Activated CD4-positive, alpha-beta T cell treated with anti-CD3 and anti-CD28 coated beads, Interleukin-2, amount 50 U/mL, for 16 hours (primary cell): ENCODE data around the gene KLC4.
"Not testable (repeated sequence)": the region's sequence is repeated elsewhere in the genome, so short reads cannot be mapped to it uniquely, and the experiment has no call there.

Experiments used
- DNase-seq: peaks from one replicate; pipeline ENCODE4 v3.0.0-alpha.2; 2020

KLC4 gene

DNA sequence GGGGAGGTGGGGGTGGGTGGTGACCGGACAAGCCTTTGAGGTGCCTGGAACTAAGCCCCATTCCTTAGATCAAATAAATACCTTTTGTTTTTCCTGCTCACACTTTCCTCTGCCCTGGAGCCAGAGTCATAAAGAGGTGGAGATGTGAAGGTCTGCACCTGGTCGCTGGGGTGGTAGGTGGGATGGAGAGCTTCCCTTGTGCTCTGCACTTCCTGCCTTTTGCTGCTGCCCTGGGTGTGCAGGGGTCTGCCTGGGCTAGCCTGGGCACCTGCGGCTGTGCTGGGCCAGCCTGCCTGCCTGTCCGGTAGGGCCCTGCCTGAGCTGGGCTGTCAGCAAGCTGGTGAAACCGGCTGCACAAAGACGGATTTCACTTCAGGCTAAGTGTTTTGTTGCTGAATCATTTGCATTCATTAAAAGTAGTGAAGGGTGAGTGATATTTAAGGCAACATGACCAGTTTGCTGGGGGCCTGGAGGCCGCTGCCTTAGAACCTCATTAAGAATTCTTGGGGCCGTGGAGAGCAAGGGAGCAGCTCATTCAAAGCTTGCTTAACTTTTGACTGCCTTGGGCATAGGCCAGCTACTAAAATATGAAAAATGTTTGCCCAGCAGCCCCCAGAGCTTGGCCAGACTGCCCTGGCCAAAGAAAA is 37.1 kb downstream of the KLC4 start:
- no peak for DNase-seq

- DNase-seq = no peak
These were observed 37.7 kb downstream of the KLC4 start for GRCh38 chr6:43097098-43097489.

- DNase-seq = no peak
These were observed 38.1 kb downstream of the KLC4 start for GRCh38 chr6:43097502-43097901.

GRCh38 chr6:43101497-43101896 is 42.1 kb downstream of the KLC4 start:
- no peak for DNase-seq

DNA sequence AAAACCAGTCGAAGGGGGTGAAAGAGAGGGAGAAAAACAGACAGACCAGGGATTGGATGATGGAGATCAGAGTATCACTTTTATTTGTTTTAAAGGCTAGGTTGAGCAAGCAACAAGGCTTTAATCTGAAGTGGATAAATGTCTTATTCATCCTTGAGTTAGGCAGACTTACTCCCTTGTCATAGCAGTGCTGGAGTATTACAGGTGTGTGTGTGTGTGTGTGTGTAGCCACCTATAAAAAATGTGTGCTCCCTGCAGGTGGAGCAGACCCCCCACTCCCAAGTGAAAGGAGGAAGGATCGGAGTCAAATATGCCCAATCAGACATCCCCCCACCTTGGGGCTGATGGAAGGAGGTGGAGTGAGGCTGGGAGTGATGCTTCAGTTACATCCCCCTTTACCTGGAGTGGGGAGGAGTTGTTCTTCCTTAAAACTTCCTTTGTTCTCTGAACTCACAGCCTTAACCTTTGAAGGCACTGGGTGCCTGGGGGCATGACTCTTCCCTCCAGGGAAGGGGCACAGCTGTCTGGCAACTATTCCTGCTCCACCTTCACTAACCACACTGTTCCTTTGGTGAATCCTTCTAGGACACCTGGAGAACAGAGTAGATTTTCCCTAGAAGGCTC is 43.9 kb downstream of the KLC4 start:
- DNase-seq = no peak

- no peak for DNase-seq
These were observed 46.2 kb downstream of the KLC4 start for GRCh38 chr6:43105538-43106222.

DNA sequence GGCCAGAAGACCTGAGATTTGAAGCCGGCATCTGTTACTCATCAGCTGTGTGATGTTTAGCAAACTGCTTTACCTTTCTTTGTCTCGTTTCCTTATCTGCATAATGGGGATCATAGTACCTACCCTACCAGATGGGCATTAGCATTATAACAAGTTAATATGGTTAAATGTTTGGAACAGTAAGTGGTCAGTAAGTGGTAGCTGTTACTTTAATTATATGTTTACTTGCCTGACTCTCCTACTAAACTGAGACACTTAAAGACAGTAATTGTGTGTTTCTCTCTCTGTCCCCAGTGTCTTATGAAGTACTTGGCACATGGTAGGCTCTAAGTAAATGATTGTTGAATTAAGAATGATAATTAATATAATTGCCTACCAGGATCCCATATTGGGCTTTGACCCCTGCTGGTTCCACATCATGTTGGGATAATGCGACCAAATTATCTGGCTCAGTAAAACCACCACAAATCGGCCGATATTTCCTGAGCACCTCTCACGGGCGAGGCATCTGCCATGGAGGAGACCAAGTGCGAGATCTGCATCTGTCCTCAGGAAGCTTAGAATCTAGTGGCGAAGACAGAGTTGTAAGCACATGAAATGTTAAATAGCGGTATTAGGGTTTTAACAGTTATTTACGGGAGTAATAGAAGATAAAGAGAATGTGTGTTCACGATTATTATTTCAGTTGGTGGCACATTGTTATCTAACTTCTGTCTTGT is 48.1 kb downstream of the KLC4 start:
- no peak for DNase-seq

DNA sequence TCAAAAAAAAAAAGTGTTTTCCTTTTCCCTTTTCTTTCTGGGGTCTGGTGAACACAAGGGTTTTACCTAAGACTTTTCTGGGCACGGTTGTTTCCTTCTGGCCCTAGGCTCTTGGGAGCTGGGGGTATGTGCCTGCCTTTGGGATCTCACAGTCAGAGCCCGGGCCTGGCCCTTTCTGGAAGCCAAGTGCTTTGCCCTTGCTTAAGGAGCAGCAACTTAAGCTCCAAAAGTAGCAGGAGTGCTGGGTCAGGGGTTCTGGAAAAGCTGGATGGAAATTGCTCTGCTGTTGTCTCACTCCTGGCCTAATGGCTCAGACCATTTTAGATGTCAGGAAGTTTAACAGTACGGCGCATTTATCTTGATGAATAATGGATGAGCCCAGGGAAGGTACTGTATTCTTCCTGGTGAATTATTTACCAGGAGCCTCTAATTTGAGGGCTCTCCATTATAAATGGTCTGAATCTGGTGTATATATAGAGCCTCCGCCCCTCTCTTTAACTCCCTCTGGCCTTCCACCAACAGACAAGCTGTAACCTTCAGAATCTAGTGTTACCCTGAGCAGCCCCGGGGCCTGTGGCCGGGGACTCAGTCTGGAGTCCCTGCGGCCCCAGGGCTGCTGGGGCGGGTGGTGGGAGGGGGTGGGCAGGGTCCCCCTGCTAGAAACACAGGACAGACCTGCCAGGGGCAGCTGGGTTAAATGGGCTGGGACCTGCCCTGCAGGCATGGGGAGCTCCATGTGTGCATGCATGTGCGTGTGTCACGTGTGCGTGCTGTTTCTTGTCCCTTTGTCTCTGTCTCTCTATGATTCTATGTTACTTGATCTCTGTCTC is 54.2 kb downstream of the KLC4 start:
- no peak for DNase-seq

- no peak for DNase-seq
These were observed 55.9 kb downstream of the KLC4 start for GRCh38 chr6:43115365-43115764.

- not testable (repeated sequence) for DNase-seq
These were observed 58.0 kb downstream of the KLC4 start for GRCh38 chr6:43117466-43117865.

- DNase-seq = no peak
These were observed 60.1 kb downstream of the KLC4 start for GRCh38 chr6:43119482-43119881.

DNA sequence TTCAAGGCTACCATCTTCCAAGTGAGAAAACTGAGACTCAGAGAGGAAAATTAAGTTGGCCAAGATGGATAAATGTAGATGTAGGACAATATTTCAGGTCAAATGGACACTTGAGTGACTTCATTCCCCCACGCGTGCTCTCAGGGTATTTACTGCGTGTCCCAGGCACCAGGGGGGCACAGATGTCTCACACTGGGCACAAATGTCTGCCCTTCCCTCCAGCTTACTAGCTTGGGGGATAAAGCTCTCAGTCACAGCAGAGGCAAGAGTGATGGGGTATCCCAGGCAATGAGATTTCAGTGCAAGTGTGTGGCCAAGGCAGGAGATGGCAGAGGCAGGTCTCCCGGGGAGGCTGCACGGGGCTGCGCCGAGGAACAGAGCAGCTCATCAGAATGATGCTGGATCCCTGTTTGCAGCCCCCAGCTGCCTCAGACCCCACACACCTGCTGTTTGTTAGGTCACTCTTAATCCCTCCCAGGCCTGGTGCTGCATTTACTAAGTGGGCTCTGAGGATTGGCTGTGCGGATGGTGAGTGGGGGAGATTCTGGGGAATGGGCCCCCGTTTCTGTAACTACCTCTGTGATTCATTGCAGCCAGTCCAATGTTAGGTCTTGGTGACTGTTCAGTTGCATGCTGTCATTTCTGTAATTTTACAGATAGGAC is 60.8 kb downstream of the KLC4 start:
- no peak for DNase-seq

DNA sequence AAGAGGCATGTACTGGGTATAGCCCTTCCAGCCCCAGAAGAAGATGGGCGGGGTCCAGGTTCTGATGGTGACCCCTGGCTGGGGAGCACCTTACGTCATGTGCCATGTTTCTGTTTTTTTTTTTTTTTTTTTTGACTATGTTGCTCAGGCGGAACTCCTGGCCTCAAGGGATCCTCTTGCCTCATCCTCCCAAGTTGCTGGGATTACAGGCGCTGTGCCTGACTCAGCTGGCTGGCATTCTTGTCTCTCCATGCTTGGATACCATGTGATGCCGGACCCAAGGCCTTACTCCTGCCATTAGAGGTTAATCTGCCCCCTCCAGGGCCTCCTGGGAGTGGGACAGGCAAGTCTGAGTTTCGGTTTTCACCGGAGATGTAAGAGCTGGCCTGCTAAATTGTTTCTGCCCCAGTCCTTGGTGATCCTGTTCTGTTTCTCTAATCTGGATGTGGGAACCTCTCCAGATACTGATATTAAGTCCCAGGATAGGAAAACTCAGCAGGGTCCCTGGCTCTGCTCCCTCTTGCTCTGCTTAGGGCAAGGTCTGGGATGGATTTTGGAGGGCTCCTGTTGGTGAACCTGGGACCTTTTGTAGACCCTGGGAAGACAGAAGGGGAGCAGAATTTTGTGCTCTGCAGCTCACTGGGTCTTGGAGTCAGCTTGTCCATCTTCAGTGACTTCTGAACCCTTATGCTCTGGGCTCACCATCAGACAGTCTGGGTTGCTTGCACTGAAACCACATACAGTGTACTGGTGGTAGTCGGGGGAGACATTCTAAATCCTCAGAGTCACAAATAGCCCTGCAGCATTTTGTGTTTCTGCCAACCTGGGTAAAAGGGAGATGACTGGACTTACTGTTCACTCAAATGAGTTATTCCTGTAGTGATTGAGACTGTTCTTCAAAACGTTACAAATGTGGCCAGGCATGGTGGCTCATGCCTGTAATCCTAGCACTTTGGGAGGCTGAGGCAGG is 61.8 kb downstream of the KLC4 start:
- no peak for DNase-seq

- DNase-seq = no peak
These were observed 62.7 kb downstream of the KLC4 start for GRCh38 chr6:43122146-43122545.

DNA sequence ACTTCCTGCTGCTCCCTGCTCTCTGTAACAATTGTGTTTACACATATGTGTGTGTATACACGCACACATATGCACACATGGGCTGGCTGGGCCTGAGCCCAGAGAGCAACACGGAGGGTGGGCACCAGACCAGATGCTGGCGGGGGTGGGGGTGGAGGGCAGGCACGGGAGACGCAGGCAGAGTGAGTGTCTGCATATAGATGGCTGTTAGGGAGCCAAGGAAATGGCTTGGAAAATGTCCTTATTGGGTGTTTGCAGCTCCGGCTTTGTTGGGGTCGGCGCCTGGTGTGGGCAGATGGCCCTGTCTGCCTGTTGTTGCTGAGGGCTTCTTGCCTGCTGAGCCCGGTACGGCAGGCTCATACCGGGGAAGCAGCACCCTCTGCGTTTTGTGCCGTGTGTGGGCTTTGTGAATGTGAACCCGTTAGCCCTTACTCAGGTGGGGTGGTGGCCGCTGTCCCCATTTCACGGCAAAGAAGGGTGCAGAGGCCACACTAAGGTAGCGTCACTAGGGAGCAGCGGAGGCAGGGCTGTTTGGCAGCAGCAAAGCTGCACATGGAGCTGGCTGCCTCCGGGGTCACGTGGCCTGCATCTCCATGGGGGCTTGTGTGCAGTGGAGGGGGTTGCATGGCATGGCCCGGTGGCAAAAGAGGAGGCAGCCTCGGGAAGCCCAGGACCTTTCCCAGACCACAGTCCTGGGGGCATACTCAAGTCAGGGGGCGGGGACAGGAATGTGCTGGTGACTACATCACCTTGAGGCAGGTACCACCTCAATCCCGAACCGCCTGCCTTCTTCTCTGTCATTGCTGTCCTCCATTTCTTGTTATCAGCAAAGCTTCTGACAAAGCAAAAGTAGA is 64.3 kb downstream of the KLC4 start:
- DNase-seq = no peak

- DNase-seq = no peak
These were observed 65.0 kb downstream of the KLC4 start for GRCh38 chr6:43124481-43124880.
